Activated CD4-positive, alpha-beta memory T cell treated with anti-CD3 and anti-CD28 coated beads, Interleukin-2, amount 10 ng/mL, durations not matched to agents 7 days and 5 days (primary cell): ENCODE results near the gene TMEM171. TPM values are rescaled to one million over a fixed set of nuclear protein-coding genes. Genes with fewer than 3 reads are reported as not detected.

Experiments used
- CTCF ChIA-PET: fragments of 350-600 bp; sonication (Branson Sonifier 250); formaldehyde crosslinking; loops from one replicate; lab custom pipeline; 2021; ENCODE audit warnings: antibody characterized with exemption, inconsistent platforms; lab: Charles Lee
- POLR2A ChIA-PET: fragments of 350-600 bp; sonication (Branson Sonifier 250); formaldehyde crosslinking; loops from one replicate; lab custom pipeline; 2021; ENCODE audit warnings: antibody characterized with exemption; lab: Charles Lee
- DNase-seq: peaks from one replicate; pipeline ENCODE4 v3.0.0-alpha.2; 2020
- H3K27ac Mint-ChIP-seq: one replicate; pipeline ENCODE4 v1.8.0; 2021; ENCODE audit warnings: mild to moderate bottlenecking, mixed read lengths
- H3K27me3 Mint-ChIP-seq: one replicate; pipeline ENCODE4 v1.8.0; 2021; ENCODE audit warnings: mixed read lengths
- H3K36me3 Mint-ChIP-seq: one replicate; pipeline ENCODE4 v1.8.0; 2021; ENCODE audit warnings: low read depth, mixed read lengths
- H3K4me1 Mint-ChIP-seq: one replicate; pipeline ENCODE4 v1.8.0; 2021; ENCODE audit warnings: mixed read lengths
- H3K4me3 Mint-ChIP-seq: one replicate; pipeline ENCODE4 v1.8.0; 2021; ENCODE audit warnings: mild to moderate bottlenecking, mixed read lengths
- H3K9me3 Mint-ChIP-seq: one replicate; pipeline ENCODE4 v1.8.0; 2021; ENCODE audit warnings: mixed read lengths
- total RNA-seq, 2 experiments: library from RNA; stranded (reverse); gene quantifications; one replicate each; pipeline ENCODE4 v1.2.3, GENCODE V29; 2021

The TMEM171 gene
- total RNA-seq, 2 experiments from 2014 or later = not detected

DNA sequence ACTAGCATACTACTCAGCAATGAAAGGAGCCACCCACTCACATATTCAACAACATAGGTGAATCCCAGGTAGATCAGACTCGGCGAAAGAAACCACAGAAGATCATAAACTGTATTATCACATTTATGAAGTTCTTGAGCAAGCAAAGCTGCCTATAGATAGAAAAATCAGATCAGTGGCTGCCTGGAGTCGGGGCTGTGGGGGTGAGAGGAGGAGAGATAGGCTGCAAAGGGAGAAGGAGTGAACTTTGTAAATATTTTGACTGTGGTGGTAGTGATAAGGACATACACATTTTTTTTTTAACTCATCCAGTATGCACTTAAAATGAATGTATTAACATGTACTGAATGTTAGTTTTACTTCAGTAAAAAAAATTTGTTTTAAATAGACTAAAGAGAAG is 29.2 kb downstream of the TMEM171 start:
- no peaks in the 10 kb centered on the region for H3K4me1 Mint-ChIP-seq
- H3K27me3 Mint-ChIP-seq = peaks cover 74% of the 10 kb centered on the region
- DNase-seq = no peak
- POLR2A ChIA-PET = no interaction called here
- no peak overlapping the region for H3K4me3 Mint-ChIP-seq
- CTCF ChIA-PET = no interaction called here
- no peak overlapping the region for H3K27ac Mint-ChIP-seq
- no peaks in the 10 kb centered on the region for H3K9me3 Mint-ChIP-seq
- H3K36me3 Mint-ChIP-seq = no peaks in the 10 kb centered on the region

DNA sequence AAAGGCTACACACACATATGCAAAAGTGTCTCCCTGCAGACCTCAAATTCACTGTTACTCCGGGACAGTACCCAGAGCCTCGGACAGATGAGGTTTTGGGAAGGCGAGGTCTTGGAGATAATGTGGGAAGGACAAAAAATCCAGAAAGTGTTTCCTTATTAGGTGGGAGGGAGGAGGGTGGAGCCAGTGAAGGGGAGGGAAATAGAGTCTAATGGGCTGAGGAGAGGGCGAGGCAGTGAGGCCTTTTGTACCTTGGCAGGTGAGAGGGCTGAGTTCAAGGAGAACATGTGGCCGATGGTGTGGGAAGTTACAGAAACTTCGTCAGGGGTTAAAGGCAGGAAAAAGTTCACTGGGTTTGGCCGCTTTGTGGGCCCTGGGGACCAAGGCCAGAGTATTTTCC is 30.5 kb downstream of the TMEM171 start:
- Mint-ChIP-seq H3K27me3 (peaks cover 77% of the 10 kb centered on the region), H3K4me3 (no peak overlapping the region), H3K9me3 (no peaks in the 10 kb centered on the region), H3K4me1 (no peaks in the 10 kb centered on the region), H3K36me3 (no peaks in the 10 kb centered on the region), H3K27ac (no peak overlapping the region)
- DNase-seq = no peak
- POLR2A ChIA-PET = no interaction called here
- CTCF ChIA-PET = no interaction called here

DNA sequence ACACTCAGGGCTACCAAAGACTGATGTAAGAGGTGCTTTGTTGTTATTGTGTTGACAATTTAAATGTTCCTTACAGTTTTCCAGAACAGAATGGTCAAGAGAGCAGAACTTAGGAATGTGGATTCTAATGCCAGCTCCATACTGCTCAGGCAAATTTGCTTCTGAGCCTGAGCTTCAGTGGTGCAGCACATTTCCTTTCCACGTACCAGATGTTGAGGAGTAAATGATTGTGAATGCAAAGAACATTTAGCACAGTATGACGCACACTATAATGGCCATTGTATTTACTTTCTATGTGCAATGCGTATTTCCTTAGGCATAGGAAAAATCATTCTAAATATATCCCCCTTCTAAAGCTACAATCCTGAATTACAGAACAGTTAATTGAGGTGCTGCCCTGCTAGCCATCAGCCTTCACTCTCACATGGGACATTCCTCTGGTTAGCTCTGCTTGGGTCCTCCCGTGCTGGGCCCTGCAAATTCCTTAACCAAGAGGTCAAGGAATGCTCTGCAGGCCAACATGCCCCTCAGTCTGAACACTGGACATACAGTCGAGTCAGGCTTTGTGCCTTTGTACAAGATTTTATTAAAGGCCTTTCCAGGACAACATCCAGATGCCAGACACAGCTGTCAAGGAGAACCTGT is 31.5 kb downstream of the TMEM171 start:
- POLR2A ChIA-PET = no interaction called here
- Mint-ChIP-seq H3K9me3 (no peaks in the 10 kb centered on the region), H3K4me3 (no peak overlapping the region), H3K27me3 (peaks cover 80% of the 10 kb centered on the region), H3K36me3 (no peaks in the 10 kb centered on the region), H3K4me1 (no peaks in the 10 kb centered on the region), H3K27ac (no peak overlapping the region)
- CTCF ChIA-PET = no interaction called here
- DNase-seq = no peak

DNA sequence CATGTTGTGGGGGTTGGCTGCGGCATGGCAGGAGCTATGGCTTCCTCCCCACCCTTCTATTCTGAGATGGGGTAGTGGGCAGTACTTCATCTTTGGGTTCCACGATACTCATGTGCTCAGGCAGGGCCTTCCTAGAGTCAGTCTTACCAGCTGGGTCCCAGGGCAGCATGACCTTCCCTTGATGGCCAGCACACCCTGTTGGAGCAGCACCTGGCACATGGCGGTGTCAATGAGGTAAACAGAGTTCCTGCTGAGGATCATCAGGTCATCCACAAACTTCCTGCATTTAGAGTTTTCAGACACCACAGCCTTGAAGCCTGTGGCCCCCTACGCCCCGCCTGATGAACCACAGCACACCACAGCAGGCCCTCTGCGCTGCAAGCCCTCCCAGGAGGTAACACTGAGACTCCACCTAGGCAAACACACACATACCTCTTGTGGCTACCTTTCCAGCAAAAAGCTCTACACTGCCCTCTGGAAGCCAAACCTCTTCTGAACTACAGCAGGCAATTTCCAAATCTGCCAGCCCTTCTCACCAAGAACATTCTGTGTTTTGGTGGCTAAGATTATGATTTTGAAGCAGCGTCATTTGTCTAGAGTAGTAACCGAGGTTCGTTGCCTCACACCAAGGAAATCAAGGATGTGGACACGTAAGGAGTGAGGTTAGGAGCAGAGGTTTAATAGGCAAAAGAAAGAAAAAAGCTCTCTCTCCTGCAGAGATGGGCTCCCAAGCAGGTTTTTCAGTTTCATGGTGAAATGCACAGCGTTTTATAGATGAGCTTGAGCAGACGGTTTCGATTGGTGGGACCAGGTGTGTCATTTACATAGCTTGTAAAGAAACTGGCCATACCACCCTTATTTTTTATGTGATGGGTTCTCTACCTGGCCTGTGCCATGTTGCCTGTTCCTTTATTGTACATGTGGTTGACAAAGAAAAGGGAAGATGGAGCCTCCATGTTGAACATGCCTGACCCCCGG is 32.3 kb downstream of the TMEM171 start:
- no peaks in the 10 kb centered on the region for H3K4me1 Mint-ChIP-seq
- peaks cover 81% of the 10 kb centered on the region for H3K27me3 Mint-ChIP-seq
- ChIA-PET POLR2A (no interaction called here), CTCF (no interaction called here)
- DNase-seq = no peak
- no peaks in the 10 kb centered on the region for H3K36me3 Mint-ChIP-seq
- H3K4me3 Mint-ChIP-seq = no peak overlapping the region
- H3K9me3 Mint-ChIP-seq = no peaks in the 10 kb centered on the region
- no peak overlapping the region for H3K27ac Mint-ChIP-seq

DNA sequence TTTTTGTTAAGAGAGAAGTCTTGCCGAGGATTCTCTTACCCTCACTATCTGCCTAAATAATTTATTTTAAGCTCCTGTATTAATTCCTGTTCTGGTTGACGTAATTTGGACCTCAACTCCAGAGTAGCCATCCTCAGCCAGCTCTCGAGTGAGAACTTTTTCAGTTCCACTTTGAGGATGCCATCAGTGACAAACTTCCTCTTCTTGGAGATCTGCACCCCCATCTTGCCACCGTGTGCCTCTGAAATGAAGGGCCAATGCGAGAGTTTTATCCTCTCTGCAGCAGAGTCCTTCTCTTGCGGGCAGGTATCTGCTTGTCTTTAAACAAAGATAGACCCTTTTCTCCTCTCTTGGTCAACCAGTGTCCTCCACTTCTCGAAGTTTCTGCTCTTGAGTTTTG is 33.1 kb downstream of the TMEM171 start:
- no peak overlapping the region for H3K27ac Mint-ChIP-seq
- H3K9me3 Mint-ChIP-seq = no peaks in the 10 kb centered on the region
- CTCF ChIA-PET = no interaction called here
- POLR2A ChIA-PET = no interaction called here
- no peak overlapping the region for H3K4me3 Mint-ChIP-seq
- H3K4me1 Mint-ChIP-seq = no peaks in the 10 kb centered on the region
- H3K36me3 Mint-ChIP-seq = no peaks in the 10 kb centered on the region
- DNase-seq = no peak
- peaks cover 86% of the 10 kb centered on the region for H3K27me3 Mint-ChIP-seq

DNA sequence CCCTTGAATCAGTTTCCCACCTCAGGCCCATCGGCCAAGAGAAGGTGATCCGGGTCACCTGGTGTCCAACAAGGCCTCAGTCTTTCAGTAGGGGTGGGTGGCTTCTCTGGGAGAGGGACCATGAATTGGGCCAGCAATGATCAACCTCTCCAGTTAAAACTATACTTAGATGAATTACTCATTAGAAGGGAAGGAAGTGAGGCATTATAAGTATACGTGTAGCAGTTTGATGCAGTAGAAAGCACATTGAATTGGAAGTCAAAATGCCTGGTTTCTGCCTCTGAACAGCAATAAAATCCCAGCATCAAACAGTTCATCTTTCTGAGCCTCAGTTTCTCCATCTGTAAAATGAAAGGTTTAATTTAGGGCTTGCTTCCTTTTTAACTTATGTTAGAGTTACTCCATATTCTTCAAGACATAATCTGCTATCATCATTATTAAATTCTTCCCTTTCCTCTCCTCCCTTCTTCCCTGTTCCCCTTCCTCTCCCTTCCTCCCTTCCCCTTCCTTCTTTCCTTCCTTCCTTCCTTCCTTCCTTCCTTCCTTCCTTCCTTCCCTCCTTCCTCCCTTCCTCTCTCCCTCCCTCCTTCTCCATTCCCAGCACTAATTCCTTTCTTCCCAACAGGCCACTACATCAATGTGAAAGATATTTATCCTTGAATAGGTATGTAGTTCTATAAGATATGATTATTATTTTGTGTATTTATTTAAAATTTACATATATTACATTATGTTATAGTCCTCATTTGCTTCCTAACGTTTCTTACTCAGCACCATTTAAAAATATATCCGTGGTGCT is 34.0 kb downstream of the TMEM171 start:
- no peak overlapping the region for H3K4me3 Mint-ChIP-seq
- H3K27me3 Mint-ChIP-seq = peaks cover 87% of the 10 kb centered on the region

DNA sequence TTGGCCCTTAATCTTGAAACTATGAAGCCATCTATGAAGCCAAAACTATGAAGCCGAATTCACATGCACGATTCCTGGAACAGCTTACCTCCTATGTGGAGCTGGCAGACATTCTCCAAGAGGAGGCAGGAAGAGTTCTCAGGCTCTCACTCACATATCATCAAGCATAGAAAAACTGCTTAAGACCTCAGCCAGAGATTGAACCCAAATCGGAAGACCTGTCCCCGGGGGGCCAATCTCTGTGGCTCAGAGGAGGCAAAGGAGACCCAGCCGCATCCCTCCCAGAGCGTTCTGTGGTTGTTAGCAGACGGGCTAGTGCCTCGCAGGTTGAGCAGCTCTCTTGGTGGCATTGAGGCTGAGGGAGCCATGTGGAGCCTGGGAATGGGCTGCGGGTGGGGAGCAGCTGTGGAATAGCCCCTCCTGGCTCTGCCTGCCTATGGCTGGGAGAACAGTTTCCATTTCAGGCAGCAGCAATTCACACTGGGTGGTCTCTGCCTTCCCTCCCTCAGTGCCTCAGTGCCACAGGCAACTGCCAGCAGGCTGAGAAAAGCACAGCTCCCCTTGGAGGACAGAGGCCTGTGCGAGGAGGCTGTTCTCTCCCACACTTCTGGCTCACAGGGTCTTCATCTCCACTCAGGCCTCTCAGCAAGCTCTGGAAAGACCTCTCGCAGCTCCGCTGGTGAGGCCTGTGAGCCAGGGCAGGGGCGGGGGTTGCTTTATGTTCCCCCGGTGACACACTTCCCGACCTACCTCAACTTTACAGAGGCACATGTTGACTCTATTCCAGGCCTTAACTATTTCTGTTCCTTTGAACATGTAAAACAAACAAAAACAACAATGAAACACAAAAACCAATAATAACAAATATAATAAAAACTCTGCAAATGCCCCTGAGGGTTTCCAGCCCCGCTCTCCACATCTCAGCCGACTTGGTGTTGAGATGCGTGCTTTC is 35.2 kb downstream of the TMEM171 start:
- CTCF ChIA-PET = no interaction called here
- Mint-ChIP-seq H3K4me3 (no peak overlapping the region), H3K9me3 (no peaks in the 10 kb centered on the region), H3K27ac (no peak overlapping the region), H3K4me1 (peaks cover 16% of the 10 kb centered on the region), H3K27me3 (peaks cover 86% of the 10 kb centered on the region), H3K36me3 (no peaks in the 10 kb centered on the region)
- DNase-seq = no peak
- POLR2A ChIA-PET = interaction anchor here (1.3 kb wide), 1 partner anchor 13 kb away, joined by 3 read pairs; no protein-coding TSS in a partner anchor

More for the DNA sequence above, 34.0 kb downstream of the TMEM171 start:
- H3K4me1 Mint-ChIP-seq = peaks cover 4% of the 10 kb centered on the region
- H3K9me3 Mint-ChIP-seq = no peaks in the 10 kb centered on the region
- H3K27ac Mint-ChIP-seq = no peak overlapping the region
- no peak for DNase-seq
- ChIA-PET CTCF (no interaction called here), POLR2A (no interaction called here)
- H3K36me3 Mint-ChIP-seq = no peaks in the 10 kb centered on the region

DNA sequence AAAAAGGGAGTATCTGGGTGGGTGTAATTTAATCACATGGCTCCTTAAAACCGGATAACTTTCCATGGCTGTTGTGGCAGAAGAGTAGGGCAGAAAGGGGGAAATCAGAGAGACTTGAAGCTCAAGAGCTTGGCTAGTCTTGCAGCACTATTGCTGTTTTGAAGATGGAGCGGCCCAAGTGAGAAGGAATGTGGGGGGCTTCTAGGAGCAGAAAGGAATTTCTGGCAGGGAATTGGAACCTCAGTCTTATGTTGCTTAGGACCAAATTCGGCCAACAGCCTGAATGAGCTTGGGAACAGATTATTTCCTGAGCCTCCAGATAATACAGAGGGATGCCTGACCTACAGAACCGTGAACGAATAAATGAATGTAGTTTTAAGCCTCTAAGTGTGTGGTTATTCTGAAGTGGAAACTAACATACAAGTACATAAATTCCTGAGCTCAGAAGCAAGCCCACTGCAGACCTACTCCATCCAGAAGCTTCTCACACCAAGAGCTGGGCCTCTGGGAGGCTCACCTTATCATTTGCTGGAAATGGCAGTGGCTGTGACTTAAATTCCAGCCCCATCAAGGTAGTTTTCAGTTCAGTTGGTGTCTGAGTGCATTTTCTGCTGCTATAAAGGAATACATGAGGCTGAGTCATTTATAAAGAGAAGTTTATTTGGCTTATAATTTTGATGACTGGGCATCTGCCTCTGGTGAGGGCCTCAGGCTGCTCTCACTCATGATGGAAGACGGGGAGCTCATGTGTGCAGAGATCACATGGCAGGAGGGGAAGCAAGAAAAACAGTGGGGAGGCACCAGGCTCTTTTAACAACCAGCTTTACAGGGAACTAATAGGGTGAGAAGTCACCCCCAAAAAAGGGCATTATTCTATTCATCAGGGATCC is 37.3 kb downstream of the TMEM171 start:
- ChIA-PET POLR2A (no interaction called here), CTCF (interaction anchor here (0.9 kb wide), 1 partner anchor 547 kb away, joined by 3 read pairs; no protein-coding TSS in a partner anchor)
- Mint-ChIP-seq H3K4me1 (peaks cover 25% of the 10 kb centered on the region), H3K36me3 (no peaks in the 10 kb centered on the region), H3K4me3 (no peak overlapping the region), H3K27me3 (peaks cover 84% of the 10 kb centered on the region), H3K27ac (no peak overlapping the region), H3K9me3 (no peaks in the 10 kb centered on the region)
- DNase-seq = no peak

DNA sequence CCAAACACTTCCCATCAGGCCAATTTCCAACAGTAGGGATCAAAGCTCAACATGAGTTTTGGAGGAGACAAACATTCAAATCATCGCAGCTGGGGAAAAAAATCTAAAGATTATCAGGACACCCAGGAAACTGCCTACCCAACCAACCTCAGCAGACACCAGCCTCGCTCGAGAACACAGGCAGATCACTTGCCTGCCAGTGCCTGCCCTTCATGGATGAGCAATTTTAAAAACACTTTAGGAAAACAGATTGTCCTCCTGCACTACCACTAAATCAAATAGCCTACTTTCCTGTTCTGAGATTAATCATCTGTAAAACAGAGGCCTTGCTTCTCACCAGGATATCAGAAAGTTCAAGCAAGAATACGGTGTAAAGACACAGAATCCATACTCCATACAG is 37.9 kb downstream of the TMEM171 start:
- no peaks in the 10 kb centered on the region for H3K36me3 Mint-ChIP-seq
- no peak overlapping the region for H3K27ac Mint-ChIP-seq
- POLR2A ChIA-PET = no interaction called here
- CTCF ChIA-PET = interaction anchor here (0.9 kb wide), 1 partner anchor 548 kb away, joined by 3 read pairs; no protein-coding TSS in a partner anchor
- no peak for DNase-seq
- no peak overlapping the region for H3K4me3 Mint-ChIP-seq
- peaks cover 25% of the 10 kb centered on the region for H3K4me1 Mint-ChIP-seq
- H3K27me3 Mint-ChIP-seq = peaks cover 83% of the 10 kb centered on the region
- H3K9me3 Mint-ChIP-seq = no peaks in the 10 kb centered on the region

DNA sequence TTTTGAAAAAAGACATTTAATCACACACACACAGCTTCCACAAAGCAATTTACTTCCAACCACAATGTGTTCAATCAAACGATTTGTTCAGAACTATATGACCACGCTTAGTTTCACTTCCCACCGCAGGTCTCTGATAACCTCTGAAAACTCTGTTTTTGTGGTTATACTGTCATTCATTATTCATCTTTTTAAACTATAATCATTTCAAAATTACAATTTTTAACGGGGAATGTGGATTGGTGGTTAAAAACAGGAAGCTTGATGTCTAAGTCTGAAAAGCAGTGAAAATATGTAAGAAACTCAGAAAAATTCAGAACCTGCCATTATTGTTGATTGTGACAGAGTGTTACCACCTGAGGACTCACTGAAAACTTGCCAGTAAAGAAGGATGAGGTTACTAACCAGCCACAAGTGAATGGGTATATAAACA is 39.9 kb downstream of the TMEM171 start:
- POLR2A ChIA-PET = interaction anchor here (0.9 kb wide), 1 partner anchor 311 kb away, joined by 3 read pairs; no protein-coding TSS in a partner anchor
- peak; percentile 68 for DNase-seq
- no peak overlapping the region for H3K4me3 Mint-ChIP-seq

DNA sequence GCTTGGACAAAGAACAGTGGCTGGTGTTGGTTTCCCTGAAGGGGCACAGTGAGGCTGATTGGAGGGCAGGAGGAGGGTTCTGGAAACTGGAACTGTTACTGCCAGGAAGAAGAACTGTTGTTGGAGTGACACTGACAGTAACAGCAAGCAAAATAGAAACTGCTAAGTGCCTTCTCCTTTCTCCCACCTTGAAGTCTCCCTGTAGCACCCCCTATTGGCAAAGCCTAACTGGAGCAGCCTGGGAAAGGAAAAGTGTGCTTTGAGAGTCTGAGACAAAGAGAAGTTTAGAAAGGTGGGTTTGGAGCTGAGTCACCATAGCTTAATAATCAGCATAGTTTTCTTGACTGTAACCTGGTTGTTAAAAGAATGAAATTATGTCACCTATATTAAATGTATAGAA is 50.1 kb downstream of the TMEM171 start:
- peak; percentile 22 for DNase-seq
- no peaks in the 10 kb centered on the region for H3K36me3 Mint-ChIP-seq
- CTCF ChIA-PET = interaction anchor here (0.8 to 1.5 kb wide), 8 partner anchors 10 to 395 kb away, joined by 3 to 6 read pairs (median 3); partner anchors contain the start of gene UTP15
- POLR2A ChIA-PET = interaction anchor here (0.5 to 0.8 kb wide), 2 partner anchors 42 to 203 kb away, joined by 3 read pairs; no protein-coding TSS in a partner anchor
- H3K9me3 Mint-ChIP-seq = no peaks in the 10 kb centered on the region
- H3K4me1 Mint-ChIP-seq = no peaks in the 10 kb centered on the region
- H3K27ac Mint-ChIP-seq = no peak overlapping the region
- no peak overlapping the region for H3K4me3 Mint-ChIP-seq
- H3K27me3 Mint-ChIP-seq = peaks cover 76% of the 10 kb centered on the region

More for the DNA sequence above, 39.9 kb downstream of the TMEM171 start:
- CTCF ChIA-PET = interaction anchor here (1.1 kb wide), 1 partner anchor 11 kb away, joined by 5 read pairs; no protein-coding TSS in a partner anchor
- Mint-ChIP-seq H3K27me3 (peaks cover 77% of the 10 kb centered on the region), H3K36me3 (no peaks in the 10 kb centered on the region), H3K9me3 (no peaks in the 10 kb centered on the region), H3K4me1 (peaks cover 25% of the 10 kb centered on the region), H3K27ac (peak overlapping the region; percentile 3)
